GM21825 (cell line): Measurements from ENCODE around the gene HTATIP2.
"Not testable (repeated sequence)": the region's sequence is repeated elsewhere in the genome, so short reads cannot be mapped to it uniquely, and the experiment has no call there.

Experiments
- ATAC-seq: cut with Tn5 transposase; IDR thresholded peaks from one replicate; pipeline ENCODE4 v1.9.1; 2021; ENCODE audit warnings: mild to moderate bottlenecking, moderate library complexity; ENCODE audit not compliant: unreplicated experiment

The HTATIP2 gene

DNA sequence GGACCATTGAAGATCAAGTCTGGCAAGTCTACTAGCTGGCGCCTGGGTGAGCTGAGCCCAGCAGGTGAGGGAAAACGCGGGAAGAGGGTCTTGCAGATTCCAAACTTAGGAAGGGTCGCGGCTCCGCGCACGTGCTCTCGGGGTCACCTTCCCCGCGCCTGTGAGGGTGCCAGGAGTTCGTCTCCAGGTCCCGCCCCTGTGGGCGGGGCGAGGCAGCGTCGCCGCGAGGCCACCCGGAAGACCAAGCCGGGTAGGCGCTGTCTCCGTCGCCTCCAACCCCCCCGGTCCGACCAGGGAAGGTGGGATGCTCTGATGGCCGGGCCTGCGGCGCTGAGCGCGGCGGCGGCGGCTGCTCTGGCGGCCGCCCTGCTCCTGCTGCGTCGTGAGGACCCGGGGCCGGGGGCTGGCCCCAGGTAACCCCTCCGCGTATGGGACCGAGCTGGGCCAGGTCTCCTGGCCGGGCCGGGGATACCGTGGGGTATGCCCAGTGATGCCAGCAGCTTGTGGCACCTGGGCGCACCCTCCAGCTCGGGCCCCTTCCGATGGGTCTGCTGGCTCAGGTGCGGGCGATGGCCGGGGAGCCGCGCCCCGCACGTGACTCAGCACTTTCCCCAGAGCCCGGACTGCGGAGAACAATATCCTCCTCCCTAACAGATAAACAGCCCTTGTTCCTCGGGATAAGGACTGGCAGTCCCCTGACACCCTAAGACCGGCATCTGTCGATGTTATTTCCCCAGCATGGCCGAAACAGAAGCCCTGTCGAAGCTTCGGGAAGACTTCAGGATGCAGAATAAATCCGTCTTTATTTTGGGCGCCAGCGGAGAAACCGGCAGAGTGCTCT lies at the start of gene HTATIP2:
HTATIP2 (plus strand) TSS at position 215 of the 841 bp plus-strand sequence; CDS start at position 739, 524 bp downstream.
- ATAC-seq: peak; percentile 93

DNA sequence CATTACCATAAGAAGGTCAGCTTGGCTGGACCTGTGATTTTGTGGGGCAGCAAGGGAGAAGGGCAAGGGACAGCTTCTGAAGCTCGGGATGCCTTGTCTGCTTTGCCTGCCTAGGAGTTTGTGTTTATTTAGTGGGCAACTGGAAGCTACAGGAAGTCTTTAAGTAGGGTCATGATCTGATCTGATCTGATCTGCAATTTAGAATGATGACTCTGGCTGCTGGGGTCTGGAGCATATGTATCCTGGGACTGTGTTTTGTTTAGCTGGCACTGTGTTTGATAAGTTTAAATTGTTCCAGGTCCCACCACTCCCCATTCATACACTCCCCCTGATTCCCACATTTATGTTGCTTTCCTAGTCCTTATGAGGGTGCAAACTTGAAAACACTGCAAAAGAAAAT lies 47.7 kb upstream of the HTATIP2 start:
- ATAC-seq: no peak

DNA sequence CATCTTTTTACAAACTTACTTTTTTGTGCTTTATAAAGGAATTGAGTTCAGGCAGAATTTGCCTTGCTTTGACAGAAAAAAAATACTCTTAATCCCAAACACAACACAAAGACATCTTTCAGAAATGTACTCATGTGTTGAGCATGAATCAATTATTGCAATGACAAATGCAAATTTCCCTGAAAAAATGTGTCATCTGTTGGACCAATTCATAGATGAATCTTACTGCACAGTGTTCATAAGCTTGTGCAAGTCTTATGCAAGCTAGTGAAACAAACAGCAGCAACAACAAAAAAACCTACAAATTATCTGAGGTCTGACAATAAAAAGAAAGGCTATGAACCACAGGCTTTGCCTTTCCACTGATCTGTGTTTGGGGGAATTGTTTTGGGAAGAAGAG lies 42.3 kb upstream of the HTATIP2 start:
- ATAC-seq: no peak

DNA sequence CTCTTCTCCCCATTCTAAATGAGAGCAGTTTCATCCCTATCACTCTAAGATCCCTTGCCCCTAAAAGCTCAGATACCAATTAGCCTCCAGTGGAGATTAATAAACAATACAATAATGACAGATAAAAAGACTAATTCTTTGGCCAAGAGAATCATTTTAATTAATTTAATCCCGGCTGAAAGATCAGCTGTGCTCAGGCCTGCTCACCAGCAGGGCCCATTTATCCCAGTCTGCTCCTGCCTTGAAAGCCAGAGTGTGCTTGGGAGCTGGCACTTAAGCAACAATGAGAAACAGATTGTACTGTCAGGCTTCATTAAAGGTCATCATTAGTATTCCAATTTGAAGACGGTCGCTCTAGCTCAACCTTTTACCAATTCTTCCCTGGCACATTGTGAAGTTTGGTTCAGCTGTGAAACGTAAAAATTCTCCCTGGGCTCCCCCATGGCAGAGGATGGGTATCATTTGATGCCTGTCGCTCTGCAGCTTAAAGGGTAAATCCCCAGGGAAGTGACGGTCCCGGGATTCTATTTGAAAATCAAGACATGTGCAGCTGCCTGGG lies 36.1 kb upstream of the HTATIP2 start:
- ATAC-seq: no peak

DNA sequence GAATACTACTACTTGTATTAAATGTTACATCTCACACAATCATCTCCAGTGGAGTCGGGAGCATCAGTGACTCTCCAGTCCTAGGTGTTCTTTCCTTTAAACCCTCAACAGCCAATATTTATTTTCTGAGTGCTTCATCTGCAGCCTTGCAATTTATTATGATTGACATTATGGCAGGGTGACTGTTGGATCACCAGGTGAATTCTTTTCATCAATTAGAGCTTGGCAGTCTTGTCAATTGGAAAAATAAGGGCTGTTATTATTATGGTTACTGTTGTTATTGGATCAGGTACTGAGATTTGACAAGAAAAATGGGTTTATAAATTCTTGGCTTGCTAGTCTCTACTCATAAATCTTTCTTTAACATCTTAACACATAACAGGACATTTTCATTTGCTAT lies 27.5 kb upstream of the HTATIP2 start:
- no peak for ATAC-seq

DNA sequence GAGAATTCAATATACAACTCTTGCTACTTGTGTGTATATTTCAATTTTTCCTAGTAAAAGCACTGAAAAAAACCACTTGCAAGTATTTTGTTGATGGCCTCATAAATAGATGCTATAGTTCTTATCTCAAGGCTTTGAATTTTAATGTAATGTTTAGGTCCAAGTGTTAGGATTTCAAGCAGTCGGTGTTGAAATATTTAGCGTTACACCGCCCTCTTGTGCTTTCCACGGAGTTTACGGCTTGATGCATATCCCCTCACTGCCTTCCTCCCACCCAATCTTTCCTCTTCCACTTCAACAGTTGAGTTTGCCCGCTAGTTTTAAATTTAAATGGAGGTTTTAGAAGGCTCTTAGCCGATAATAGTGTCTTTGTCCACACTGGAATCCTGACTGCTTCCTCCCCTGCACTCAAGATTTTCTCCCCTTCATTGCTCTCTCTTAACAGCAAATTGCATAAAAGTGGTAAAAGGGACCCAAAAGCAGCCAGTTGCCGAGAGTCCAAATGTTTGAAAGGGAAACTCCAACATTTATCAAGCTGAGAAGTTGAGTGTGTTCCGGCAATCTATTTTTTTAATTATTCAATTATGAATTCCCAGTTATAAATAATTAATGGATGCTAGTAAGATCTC lies 25.9 kb upstream of the HTATIP2 start:
- ATAC-seq: no peak

DNA sequence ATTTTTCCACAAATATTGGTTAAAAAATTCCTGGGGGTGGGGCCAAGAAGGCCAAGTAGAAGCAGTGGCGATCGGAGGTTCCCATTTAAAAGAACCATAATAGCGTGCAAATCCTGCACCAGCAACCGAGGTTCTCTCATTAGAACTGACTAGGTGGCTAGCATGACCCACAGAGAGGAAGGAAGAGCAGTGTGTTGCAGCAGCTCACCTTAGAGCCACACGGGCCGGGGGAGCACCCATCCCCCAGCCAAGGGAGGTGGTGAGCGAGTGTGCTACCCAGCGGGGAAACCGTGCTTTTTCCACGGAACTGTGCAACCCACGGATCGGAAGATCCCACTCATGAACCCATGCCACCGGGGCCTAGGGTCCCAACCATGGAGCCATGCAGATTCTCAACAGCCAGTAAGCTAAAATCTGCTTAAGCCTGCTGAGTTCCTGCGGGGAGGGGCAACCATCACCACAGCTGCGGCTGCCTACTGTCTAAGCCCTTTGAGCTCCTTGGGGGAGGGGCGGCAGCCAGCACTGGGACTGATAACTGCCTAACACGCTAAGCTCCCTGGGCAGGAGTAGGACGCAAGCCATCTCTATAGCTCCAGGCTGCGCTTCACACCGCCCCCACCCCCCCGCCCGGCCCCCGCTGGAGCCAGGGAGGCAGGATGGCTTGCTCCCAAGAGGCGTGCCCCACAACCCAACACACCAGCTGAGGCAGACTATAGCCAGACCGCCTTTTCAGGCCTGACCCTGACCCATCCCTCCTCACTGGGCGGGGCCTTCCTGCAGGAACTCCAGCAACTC lies 21.0 kb upstream of the HTATIP2 start:
- no peak for ATAC-seq

DNA sequence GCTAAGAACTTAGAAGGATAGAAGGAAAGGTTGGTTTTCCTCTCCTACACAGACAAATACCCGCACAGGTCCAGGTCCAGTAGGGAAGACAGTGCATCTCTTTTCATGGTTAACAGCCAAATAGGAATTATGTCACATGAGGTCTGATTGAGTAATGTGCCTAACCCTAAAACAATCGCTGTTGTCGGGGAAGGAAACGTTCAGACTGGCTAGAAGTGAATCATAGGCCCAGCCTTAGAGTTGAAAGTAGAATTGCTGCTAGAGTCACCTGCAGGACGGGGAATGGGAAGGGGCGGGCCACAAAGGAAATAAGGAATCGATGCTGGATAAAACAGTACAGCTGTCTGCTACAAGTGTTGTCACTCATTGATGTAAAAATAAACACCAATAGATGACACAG lies 12.4 kb upstream of the HTATIP2 start:
- ATAC-seq: no peak

DNA sequence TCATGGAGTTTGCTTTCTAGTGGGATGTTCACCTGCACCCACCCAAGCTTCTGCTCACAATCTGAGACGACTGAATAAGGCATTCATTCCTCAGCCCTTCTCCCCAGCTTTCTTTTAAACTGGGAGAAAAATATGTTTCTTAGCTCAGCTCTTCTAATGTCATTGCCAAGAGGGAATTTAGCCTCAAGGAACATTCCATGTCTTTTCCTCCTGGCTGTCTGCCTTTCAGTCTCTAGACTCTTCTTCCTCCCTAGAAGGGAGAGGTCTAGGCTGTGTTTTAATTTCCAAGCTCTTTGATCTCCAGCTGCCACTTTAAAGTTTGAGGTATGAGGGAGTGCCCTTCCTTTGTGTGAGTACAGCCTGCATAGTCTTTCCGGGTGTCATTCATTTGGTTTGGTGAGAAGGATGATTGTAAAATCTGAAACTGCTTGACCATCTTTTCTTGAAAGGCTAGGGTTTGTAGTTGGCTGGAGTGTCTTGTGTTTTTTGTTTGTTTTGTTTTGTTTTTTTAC lies 11.7 kb upstream of the HTATIP2 start:
- ATAC-seq: no peak

DNA sequence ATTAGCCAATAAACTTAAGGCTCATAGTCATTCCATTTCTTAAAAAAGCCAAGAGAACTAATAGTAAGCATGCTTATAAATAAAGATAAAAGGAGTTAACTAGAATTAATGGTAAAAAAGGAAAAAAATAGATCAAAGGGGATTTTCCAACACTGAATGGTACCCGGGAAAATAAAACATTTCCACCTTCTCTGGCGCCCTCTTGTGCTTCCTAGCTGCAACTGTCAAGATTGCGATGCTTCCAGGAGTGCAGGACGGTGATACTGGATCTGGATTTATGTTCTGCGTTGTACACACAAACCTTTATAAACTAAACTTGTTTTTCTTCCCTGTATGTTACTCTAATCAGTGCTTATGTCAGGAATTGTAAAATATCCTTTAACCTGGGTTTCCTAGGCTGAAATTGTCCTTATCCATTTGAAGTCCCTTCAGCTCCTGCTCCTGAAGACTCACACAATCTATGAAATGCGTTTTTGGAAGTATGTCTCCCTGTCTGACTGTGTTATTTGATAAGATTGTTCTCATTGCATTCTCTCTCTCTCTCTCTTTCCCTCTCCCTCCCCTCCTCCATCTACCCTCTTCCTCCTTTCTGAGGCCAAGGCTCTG lies 9.6 kb upstream of the HTATIP2 start:
- no peak for ATAC-seq

DNA sequence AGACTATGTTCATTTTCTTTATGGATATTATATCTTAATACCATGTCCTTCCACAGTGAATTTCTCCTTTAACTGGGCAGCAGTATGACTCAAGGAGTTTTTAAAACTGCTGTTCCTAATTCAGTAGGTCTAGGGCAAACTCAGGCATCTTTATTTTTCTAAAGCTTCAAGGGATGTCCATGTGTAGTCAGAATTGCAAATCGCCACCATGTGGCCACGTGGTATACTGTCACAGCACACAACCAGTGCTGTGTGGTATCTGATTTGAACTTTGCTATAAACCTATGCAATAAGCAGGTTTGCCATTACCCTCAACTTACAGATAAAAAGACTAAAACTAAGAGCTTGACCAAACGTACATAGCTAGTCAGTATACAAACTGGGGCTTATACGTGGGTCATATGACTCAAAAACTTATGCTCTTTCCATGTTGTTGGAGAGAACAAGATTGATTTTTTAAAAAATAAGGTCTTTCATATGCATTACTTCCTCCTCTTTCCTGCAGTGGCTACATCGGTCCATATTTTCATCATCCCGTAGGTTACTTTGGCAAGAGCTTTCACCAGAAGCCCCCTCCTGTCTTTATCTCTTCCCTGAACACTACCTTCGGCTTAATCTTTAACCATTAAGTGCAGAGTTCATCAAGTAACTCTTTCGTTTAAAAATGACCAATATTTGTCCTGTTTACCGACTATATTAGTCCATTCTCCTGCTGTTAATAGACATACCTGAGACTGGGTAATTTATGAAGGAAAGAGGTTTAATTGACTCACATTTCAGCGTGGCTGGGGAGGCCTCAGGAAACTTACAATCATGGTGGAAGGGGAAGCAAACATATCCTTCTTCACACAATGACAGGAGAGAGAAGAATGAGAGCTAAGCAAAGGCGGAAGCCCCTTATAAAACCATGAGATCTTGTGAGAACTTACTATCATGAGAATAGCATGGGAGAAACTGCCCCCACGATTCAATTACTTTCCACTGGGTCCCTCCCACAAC lies 8.0 kb upstream of the HTATIP2 start:
- ATAC-seq: peak; percentile 79

DNA sequence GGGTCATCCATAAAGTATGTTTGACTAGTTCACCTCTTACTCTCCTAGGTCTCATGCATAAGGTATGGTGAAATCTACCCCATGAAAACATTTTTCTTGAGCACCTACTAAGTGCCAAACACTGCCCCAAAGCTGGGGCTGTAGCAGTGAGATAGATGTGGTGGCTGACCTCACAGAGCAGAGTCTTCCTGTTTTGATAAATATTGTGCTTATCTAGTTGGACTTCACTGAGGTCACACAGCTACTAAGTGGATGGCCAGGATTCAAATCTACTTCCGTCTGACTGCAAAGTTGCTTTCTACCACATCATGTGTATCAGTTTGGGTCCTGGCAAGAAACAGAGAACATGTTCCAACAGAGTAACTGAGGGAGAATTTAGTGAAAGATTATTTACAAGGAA lies 6.4 kb upstream of the HTATIP2 start:
- no peak for ATAC-seq

DNA sequence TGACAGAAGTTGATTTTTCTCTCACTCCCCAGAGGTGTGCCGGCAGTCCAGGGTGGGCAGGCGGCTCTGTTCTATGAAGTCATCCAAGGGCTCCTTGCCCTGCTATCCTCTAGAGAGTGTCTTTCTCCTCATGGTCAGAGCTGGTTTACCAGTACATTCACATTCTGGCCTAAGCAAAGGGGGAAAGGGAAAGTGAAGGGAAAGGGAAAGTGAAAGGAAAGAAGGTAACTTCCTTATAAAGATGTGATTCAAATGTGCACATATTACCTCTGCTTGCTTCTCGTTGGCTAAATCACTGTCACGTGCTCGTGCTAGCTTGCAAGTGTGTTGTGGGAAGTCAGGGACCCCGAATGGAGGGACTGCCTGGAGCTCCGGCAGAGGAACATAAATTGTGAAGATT lies 2.9 kb upstream of the HTATIP2 start:
- peak; percentile 45 for ATAC-seq

DNA sequence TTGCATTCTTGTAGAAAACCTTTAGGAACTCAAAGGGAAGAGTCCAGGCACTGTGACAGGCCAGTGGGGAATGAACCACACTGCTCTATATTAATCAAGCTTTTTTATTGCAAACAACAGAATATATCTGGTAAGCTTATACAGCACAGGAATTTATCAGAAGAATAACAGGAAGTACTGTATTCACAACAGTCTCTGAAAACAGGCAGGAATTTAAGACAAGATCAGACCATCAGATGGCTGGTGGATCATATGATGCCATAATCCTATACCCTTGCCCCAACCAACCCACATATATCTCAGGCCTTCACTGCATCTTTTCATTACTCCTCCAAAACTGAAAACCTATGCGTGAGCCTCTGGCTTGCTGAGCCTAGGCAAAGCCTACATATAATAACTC lies 1.0 kb upstream of the HTATIP2 start:
- no peak for ATAC-seq

DNA sequence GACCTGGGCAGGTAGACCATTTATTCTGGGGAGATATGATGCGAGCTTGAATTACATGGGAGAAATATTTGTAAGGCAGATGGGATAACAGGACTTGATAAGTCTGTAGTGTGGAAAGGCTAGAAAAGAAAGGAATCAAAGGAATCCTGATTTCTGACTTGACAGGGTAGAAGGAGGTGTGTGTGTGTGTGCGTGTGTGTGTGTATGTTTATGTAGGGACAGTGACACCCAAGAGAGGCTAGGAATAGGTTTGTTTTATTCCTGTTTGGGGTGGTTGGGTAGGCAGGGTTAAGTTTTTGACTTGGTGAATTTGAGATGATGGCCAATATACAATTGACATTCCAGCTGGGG lies 390 bp upstream of the HTATIP2 start:
- no peak for ATAC-seq

DNA sequence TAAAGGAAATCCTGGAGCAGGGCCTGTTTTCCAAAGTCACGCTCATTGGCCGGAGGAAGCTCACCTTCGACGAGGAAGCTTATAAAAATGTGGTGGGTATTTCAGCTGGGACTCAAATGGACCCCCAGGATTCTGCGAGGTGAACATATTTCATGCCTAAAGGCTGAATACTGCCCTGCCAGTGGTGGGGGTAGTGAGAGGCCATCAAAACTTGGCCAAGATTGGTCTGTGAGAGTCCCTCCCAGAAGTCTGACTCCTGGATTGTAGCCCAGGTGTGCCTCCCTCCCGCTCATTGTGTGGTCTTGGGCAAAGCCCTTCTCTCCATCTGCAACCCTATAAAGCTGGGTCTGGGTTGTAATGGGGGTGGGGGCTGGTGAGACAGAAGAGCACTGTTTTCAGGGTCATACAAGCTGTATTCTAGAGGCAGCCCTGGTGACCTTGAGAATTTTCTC lies 853 bp downstream of the HTATIP2 start:
- no peak for ATAC-seq

DNA sequence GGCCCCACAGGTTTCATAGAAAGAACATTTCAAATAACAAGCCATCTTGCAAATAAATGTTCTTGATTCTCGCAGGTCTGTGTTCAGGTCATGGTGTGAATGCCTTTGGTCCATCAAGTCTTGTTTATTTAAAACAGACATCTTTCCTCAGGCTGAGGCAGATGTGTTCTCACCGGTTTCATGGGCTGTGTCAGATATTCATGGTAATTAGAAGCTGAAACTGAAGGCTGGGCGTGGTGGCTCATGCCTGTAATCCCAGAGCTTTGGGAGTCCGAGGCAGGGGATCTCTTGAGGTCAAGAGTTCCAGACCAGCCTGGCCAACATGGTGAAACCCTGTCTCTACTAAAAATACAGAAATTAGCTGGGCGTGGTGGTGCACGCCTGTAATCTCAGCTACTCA lies 2.0 kb downstream of the HTATIP2 start:
- ATAC-seq: not testable (repeated sequence)

DNA sequence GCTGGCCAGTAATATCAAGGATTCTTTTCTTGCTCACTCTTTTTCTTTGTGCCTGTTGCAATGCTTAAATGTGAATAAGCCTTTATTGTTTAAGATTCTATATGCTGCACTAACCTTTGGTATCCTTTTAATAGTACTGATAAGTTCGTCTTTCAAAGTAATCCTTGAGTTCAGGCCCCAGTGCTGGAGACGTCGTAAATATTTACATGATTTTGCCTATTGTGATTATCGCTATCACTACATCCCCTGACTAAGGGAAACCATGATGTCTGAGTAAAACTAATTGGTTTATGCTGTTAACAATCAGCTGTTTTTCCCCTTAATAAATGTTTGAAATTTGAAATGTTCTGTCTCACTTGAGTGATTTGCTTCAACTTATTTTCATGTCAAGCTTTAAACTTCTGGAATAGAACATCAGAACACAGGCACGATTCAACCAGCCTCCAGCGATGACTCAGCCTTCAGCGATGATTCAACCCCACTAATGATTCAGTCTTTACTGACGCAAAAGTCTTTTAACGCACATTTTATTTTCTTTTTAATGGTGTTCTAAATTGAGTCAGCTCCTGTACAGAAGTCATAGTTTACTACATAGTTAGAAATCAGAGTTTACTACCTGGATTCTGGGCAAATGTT lies 3.9 kb downstream of the HTATIP2 start:
- ATAC-seq: no peak

DNA sequence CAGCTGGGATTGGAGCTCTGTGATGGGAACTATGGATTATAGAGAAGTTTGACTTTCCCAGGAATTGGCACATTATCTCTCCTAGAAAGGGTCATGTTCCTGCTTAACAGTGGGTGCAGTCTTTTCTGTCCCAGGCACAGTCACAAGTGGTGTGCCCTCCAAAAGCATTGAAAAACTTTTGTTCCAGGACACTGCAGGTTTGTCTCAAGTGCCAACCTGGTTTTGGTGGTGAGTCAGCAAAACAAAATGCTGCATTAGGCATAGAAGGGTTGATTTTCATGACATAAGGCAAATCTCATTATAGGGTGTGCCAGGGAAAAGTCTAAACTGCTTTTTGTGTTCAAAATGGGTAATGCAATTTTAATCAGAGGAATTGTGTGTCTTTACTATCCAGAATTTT lies 4.9 kb downstream of the HTATIP2 start:
- ATAC-seq: no peak
